ENCODE results near the gene NRXN2.

DNA sequence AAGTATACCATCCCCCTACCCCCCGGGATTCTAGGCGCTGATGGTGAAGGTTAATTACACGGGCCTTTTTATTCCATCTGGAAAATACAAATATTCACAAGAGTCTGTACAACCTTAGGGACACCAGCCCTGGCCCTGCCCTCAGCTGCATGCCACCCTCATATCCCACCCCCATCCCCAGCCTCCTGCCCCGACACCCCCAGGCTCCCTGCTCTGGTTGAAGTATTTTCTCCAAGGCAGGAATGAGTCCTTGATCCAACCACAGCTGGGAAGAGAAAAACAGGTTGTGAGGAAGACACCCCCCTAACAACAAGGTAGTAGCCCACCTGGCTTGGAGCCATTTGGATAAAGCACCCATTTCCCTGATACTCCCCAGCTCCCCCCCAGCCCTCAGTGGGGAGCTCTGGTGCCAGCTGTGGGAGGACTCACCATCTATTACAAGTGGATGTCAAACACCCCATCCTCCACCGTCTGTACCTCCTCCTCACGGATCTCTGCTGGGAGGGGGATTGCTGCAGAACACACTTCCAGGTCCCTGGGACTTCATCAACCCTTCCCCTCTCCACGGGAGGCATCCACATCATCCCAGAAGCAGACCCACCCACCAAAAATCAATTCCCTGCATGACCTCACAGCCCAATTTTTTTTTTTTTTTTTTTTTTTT is 4.0 kb upstream of the NRXN2 start:
- TF ChIP-seq EZH2 (IDR thresholded peaks at IDR 0.05; ENCODE audit: insufficient read depth, poor library complexity, severe bottlenecking), result no peak
- no peak for TF ChIP-seq EZH2phosphoT487 (IDR thresholded peaks at IDR 0.05; ENCODE audit: insufficient read depth, low read depth)

Data from GM23248 (cell line).